ENCODE measurements around the gene ZNF616.
"Not testable (repeated sequence)": the region's sequence is repeated elsewhere in the genome, so short reads cannot be mapped to it uniquely, and the experiment has no call there.

Gene ZNF616

DNA sequence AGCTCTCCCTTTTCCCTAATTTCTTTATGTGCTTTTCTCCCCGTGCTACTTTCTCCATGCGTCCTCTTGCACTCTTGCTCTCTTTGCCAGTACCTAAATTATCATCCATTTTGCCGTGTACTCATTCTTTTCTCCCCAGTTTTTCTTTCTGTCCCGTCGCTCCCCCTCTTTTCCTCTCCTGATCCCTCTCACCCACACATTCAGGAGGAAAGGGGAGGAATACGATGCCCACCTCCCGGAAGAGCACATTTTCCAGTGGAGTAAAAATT, 821 bp downstream of the ZNF616 start:
- peaks cover 24% of the 10 kb centered on the region for H3K4me1 Mint-ChIP-seq
- H3K36me3 Mint-ChIP-seq = peaks cover 25% of the 10 kb centered on the region
- H3K4me3 Mint-ChIP-seq = peak overlapping the region; percentile 91
- ATAC-seq = no peak
- no peaks in the 10 kb centered on the region for H3K27me3 Mint-ChIP-seq
- H3K27ac Mint-ChIP-seq = peak overlapping the region; percentile 85
- peaks cover 5% of the 10 kb centered on the region for H3K9me3 Mint-ChIP-seq

DNA sequence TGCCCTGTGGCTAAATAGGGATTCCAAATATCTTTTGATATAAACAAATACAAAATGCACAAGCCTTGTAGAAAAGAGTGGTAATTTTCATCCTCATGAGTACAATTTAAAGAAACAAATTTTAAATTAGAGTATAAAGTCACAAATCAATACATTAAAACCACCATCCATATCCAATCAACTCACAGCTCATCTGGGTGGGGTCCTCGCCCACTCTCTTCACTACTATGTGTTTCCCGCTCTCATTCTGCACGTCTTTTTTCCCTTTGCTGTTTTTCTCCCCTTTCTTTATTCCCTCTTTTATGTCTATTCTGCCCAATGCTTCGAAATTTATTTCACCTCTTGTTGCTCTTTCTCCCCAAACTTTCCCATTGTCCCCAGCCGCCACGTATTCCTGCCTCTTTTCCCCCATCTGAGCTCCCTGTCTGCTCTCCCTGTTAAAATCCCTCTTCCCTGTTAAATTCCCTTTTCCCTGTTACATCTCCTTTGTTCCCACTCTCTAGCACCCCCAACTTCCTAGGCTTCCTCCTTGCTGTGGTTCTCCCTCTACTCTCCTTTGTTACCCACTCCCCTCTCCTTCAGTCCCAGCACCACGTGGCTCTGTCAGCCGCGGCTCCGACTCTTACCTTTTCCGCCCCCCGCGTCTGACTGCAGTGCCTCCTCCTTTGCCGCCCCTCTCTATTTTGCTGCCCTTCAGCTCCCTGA, 1.3 kb downstream of the ZNF616 start:
- peaks cover 24% of the 10 kb centered on the region for H3K4me1 Mint-ChIP-seq
- peaks cover 27% of the 10 kb centered on the region for H3K36me3 Mint-ChIP-seq
- H3K27ac Mint-ChIP-seq = peak overlapping the region; percentile 85
- ATAC-seq = no peak
- H3K27me3 Mint-ChIP-seq = no peaks in the 10 kb centered on the region
- H3K9me3 Mint-ChIP-seq = peaks cover 5% of the 10 kb centered on the region
- peak overlapping the region; percentile 91 for H3K4me3 Mint-ChIP-seq

DNA sequence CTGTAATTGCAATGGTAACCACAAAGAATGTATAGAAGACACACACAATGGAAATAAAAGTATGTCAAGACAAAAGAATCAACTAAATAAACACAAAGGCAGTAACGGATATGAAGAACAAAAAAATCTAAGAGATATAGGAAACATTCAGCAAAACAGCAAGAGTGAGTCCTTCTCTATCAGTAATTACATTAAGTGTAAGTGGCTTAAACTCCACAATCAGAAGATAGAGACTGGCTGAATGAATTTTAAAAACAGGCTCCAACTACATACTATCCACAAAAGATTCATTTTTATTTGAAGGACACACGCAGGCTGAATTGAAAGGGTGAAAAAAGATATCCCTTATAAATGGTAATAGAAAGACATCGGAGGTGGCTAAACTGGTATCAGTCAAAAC, 19.5 kb downstream of the ZNF616 start:
- no peak overlapping the region for H3K4me3 Mint-ChIP-seq
- no peaks in the 10 kb centered on the region for H3K4me1 Mint-ChIP-seq
- H3K9me3 Mint-ChIP-seq = peaks cover 41% of the 10 kb centered on the region
- H3K27me3 Mint-ChIP-seq = no peaks in the 10 kb centered on the region
- H3K36me3 Mint-ChIP-seq = peaks cover 97% of the 10 kb centered on the region
- ATAC-seq = no peak
- H3K27ac Mint-ChIP-seq = no peak overlapping the region

- Mint-ChIP-seq H3K4me1 (no peaks in the 10 kb centered on the region), H3K27ac (no peak overlapping the region), H3K4me3 (no peak overlapping the region), H3K36me3 (peaks cover 60% of the 10 kb centered on the region), H3K27me3 (no peaks in the 10 kb centered on the region), H3K9me3 (peaks cover 46% of the 10 kb centered on the region)
- no peak for ATAC-seq
Observed at GRCh38 chr19:52115526-52116053, 24.1 kb downstream of the ZNF616 start.

DNA sequence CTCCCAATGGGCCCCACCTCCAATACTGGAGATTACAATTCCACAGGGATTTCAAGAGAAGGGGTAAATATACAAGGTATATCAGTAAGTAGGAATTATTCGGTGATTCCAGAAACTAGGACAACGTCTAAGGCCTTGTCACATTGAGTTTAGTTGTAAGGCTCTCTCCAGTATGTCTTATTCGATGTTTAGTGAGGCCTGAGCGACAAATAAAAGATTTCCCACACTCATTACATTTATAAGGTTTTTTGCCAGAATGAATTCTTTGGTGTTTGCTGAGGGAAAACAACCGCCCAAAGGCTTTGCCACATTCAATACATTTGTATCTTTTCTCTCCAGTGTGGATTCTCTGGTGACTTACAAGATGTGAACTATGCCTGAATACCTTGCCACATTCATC, 25.0 kb downstream of the ZNF616 start:
- H3K9me3 Mint-ChIP-seq = peaks cover 41% of the 10 kb centered on the region
- H3K4me3 Mint-ChIP-seq = no peak overlapping the region
- peaks cover 51% of the 10 kb centered on the region for H3K36me3 Mint-ChIP-seq
- no peak for ATAC-seq
- H3K27ac Mint-ChIP-seq = no peak overlapping the region
- no peaks in the 10 kb centered on the region for H3K27me3 Mint-ChIP-seq
- no peaks in the 10 kb centered on the region for H3K4me1 Mint-ChIP-seq

- Mint-ChIP-seq H3K9me3 (peaks cover 37% of the 10 kb centered on the region), H3K4me3 (no peak overlapping the region), H3K27ac (no peak overlapping the region), H3K36me3 (peaks cover 30% of the 10 kb centered on the region), H3K4me1 (no peaks in the 10 kb centered on the region), H3K27me3 (no peaks in the 10 kb centered on the region)
- ATAC-seq = no peak
Observed at GRCh38 chr19:52112624-52113023, 27.1 kb downstream of the ZNF616 start.

DNA sequence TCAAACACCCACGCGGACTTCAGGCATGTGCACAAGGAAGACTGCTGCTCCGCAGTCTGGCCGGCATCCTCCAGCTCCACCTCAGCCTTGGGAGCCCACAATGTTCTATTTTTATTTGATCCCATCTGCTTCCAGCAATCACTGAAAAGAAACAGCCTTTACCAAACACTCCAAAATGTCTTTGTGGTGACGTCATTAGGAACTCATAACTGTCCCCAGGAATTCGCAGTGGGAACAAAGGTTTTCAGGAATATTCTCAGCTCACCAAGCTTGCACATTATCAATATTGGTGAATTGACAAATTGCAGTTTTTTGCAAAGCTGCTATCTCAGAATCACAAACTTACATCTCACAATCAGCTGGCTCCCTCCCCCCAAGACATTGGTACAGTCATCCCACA, 29.0 kb downstream of the ZNF616 start:
- peaks cover 37% of the 10 kb centered on the region for H3K9me3 Mint-ChIP-seq
- H3K4me3 Mint-ChIP-seq = no peak overlapping the region
- no peaks in the 10 kb centered on the region for H3K27me3 Mint-ChIP-seq
- H3K27ac Mint-ChIP-seq = no peak overlapping the region
- peaks cover 26% of the 10 kb centered on the region for H3K36me3 Mint-ChIP-seq
- ATAC-seq = no peak
- H3K4me1 Mint-ChIP-seq = no peaks in the 10 kb centered on the region

DNA sequence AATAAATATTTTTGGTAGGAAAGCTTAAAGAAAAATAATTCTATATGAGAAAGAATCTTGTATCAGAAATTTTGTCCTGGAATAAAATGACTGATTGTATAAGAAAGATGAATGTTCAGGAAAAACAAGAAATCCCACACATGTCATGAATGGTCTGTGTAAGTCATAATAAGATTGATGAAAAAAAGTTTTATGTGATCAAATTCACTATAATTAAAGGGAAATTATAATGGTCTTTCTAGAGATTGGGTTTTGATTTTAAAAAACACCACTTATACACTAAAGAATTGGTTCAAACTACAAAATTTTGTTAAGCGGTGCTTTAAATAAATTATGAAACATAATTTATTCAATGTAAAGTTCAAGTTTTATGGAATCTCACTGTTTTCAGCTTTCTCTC, 37.0 kb downstream of the ZNF616 start:
- H3K36me3 Mint-ChIP-seq = peaks cover 11% of the 10 kb centered on the region
- H3K9me3 Mint-ChIP-seq = peaks cover 18% of the 10 kb centered on the region
- ATAC-seq = no peak
- H3K27me3 Mint-ChIP-seq = no peaks in the 10 kb centered on the region
- no peak overlapping the region for H3K4me3 Mint-ChIP-seq
- no peak overlapping the region for H3K27ac Mint-ChIP-seq
- no peaks in the 10 kb centered on the region for H3K4me1 Mint-ChIP-seq

GRCh38 chr19:52101866-52102562, 37.7 kb downstream of the ZNF616 start:
- Mint-ChIP-seq H3K36me3 (peaks cover 6% of the 10 kb centered on the region), H3K4me1 (no peaks in the 10 kb centered on the region), H3K9me3 (peaks cover 12% of the 10 kb centered on the region), H3K27me3 (no peaks in the 10 kb centered on the region), H3K4me3 (no peak overlapping the region), H3K27ac (no peak overlapping the region)
- no peak for ATAC-seq

GRCh38 chr19:52099497-52100138, 40.1 kb downstream of the ZNF616 start:
- Mint-ChIP-seq H3K36me3 (peaks cover 9% of the 10 kb centered on the region), H3K4me3 (no peak overlapping the region), H3K27ac (no peak overlapping the region), H3K9me3 (peaks cover 14% of the 10 kb centered on the region), H3K27me3 (no peaks in the 10 kb centered on the region), H3K4me1 (peaks cover 7% of the 10 kb centered on the region)
- ATAC-seq = no peak

GRCh38 chr19:52096416-52096815, 43.3 kb downstream of the ZNF616 start:
- H3K4me3 Mint-ChIP-seq, ATAC-seq, H3K27me3 Mint-ChIP-seq: not testable (repeated sequence)
- Mint-ChIP-seq H3K4me1 (peaks cover 31% of the 10 kb centered on the region), H3K9me3 (peaks cover 26% of the 10 kb centered on the region), H3K27ac (peak overlapping the region; percentile 96), H3K36me3 (peaks cover 41% of the 10 kb centered on the region)

GRCh38 chr19:52095172-52096014, 44.3 kb downstream of the ZNF616 start, which contains the start of gene ZNF841:
TSS of gene ZNF841 (minus strand) at chr19:52095765. CDS start at chr19:52084801, 10,964 bp downstream.
- H3K27ac Mint-ChIP-seq = peak within 1 kb of the TSS; percentile 96
- H3K4me1 Mint-ChIP-seq = peaks cover 38% of the 10 kb centered on the region
- H3K27me3 Mint-ChIP-seq = no peaks in the 10 kb centered on the region
- H3K9me3 Mint-ChIP-seq = peaks cover 33% of the 10 kb centered on the region
- ATAC-seq = peak; percentile 100
- H3K36me3 Mint-ChIP-seq = peaks cover 51% of the 10 kb centered on the region
- H3K4me3 Mint-ChIP-seq = peak within 1 kb of the TSS; percentile 94

- H3K36me3 Mint-ChIP-seq = peaks cover 58% of the 10 kb centered on the region
- peak overlapping the region; percentile 94 for H3K4me3 Mint-ChIP-seq
- H3K9me3 Mint-ChIP-seq = peaks cover 34% of the 10 kb centered on the region
Observed at GRCh38 chr19:52094526-52095130, 45.1 kb downstream of the ZNF616 start.

DNA sequence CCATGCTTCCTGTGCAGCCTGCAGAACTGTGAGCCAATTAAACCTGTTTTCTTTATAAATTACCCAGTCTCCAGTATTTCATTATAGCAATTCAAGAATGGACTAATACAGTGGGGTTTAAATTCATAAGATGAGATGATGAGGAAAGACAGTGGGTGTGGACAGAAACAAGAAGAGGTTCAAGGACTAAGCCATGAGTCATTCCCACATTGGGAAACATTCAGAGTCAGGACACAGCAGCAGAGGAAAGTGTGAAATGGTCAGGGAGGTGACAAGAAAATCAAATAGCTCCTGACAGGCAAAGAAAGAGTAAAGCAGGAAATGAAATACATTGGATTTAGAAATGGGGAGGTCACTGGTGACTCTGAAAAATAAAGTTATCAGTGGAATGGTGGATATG, 53.3 kb downstream of the ZNF616 start:
- H3K4me1 Mint-ChIP-seq = peaks cover 12% of the 10 kb centered on the region
- H3K27ac Mint-ChIP-seq = no peak overlapping the region
- H3K9me3 Mint-ChIP-seq = peaks cover 45% of the 10 kb centered on the region
- H3K36me3 Mint-ChIP-seq = peaks cover 98% of the 10 kb centered on the region
- H3K27me3 Mint-ChIP-seq = no peaks in the 10 kb centered on the region
- H3K4me3 Mint-ChIP-seq = no peak overlapping the region
- no peak for ATAC-seq

More at GRCh38 chr19:52094526-52095130, 45.1 kb downstream of the ZNF616 start:
- H3K27me3 Mint-ChIP-seq = no peaks in the 10 kb centered on the region
- H3K27ac Mint-ChIP-seq = peak overlapping the region; percentile 96
- ATAC-seq = no peak
- H3K4me1 Mint-ChIP-seq = peaks cover 42% of the 10 kb centered on the region
